ENCODE data around the gene SLC35E3. TPM values are rescaled to one million over a fixed set of nuclear protein-coding genes. Genes with fewer than 3 reads are reported as not detected.

SLC35E3 gene
- 9.5 and 16.2 TPM in 2 replicates for total RNA-seq
- long read RNA-seq, full-length matches to known transcripts = 42 of 55 reads
- long read RNA-seq, partial matches to known transcripts = 6 of 55 reads
- long read RNA-seq, other reads (novel, unspliced or antisense) = 7 of 55 reads

DNA sequence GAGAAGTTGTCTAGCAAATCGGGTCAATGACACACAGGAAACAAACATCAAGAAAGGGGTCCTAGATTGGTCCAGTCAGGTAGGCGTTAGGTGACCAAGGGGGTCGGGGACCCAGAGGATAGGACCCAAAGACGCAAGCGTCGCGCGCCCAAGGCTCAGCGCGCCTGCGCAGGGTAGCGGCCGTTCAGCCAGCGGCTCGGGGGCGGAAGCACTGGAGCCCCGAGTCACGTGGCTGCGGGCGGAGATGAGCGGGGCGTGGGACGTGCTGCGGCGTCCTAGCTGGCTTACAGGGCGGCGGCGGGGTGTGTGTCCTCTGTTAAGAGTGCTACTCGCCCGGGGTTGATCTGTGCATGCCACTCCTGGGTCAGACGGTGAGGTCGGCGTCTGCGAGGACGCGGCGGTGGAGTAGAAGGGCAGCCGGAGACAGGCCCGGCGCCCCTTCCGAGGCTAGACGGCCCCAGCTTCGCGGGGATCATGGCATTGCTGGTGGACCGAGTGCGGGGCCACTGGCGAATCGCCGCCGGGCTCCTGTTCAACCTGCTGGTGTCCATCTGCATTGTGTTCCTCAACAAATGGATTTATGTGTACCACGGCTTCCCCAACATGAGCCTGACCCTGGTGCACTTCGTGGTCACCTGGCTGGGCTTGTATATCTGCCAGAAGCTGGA lies at the start of gene SLC35E3:
TSS of gene SLC35E3 (plus strand) at position 273 of the 668 bp plus-strand sequence. CDS start at position 475, 202 bp downstream.
- peak; percentile 96 for DNase-seq (ENCODE audit: extremely low spot score, unreplicated experiment)
- H3K27me3 Mint-ChIP-seq (ENCODE audit: unreplicated experiment) = no peaks in the 10 kb centered on the region
- H3K27ac Mint-ChIP-seq (ENCODE audit: unreplicated experiment) = peak within 1 kb of the TSS; percentile 88
- TF ChIP-seq, protein P1, sequence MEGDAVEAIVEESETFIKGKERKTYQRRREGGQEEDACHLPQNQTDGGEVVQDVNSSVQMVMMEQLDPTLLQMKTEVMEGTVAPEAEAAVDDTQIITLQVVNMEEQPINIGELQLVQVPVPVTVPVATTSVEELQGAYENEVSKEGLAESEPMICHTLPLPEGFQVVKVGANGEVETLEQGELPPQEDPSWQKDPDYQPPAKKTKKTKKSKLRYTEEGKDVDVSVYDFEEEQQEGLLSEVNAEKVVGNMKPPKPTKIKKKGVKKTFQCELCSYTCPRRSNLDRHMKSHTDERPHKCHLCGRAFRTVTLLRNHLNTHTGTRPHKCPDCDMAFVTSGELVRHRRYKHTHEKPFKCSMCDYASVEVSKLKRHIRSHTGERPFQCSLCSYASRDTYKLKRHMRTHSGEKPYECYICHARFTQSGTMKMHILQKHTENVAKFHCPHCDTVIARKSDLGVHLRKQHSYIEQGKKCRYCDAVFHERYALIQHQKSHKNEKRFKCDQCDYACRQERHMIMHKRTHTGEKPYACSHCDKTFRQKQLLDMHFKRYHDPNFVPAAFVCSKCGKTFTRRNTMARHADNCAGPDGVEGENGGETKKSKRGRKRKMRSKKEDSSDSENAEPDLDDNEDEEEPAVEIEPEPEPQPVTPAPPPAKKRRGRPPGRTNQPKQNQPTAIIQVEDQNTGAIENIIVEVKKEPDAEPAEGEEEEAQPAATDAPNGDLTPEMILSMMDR (IDR thresholded peaks at IDR 0.05) = no peak
- H3K36me3 Mint-ChIP-seq (ENCODE audit: unreplicated experiment) = peaks cover 5% of the 10 kb centered on the region
- H3K4me3 Mint-ChIP-seq (ENCODE audit: unreplicated experiment) = peak within 1 kb of the TSS; percentile 99
- H3K9me3 Mint-ChIP-seq (ENCODE audit: unreplicated experiment) = no peaks in the 10 kb centered on the region
- peaks cover 22% of the 10 kb centered on the region for H3K4me1 Mint-ChIP-seq (ENCODE audit: unreplicated experiment)

DNA sequence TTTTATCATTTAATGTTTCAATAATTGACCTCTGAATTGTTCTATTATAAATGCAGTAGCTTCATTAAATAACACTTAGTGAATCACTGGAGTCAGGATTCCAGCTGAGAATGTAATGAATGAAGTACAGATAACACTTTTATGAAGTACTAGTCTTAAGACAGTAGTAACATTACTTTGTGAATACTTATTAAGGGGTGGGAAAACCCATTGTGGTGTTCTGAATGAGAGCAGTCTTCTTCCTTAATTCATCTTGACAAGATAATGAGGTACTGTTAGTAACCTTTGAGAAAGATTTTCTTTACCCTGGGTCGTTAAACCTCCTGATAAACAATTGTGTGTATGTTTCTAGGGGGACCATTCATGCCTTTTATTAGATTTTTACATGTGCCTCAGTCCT lies 46.5 kb upstream of the SLC35E3 start:
- Mint-ChIP-seq H3K4me1 (ENCODE audit: unreplicated experiment) (no peaks in the 10 kb centered on the region), H3K9me3 (ENCODE audit: unreplicated experiment) (no peaks in the 10 kb centered on the region), H3K36me3 (ENCODE audit: unreplicated experiment) (peaks cover 29% of the 10 kb centered on the region), H3K4me3 (ENCODE audit: unreplicated experiment) (no peak overlapping the region), H3K27me3 (ENCODE audit: unreplicated experiment) (no peaks in the 10 kb centered on the region), H3K27ac (ENCODE audit: unreplicated experiment) (no peak overlapping the region)
- TF ChIP-seq, protein P1 (IDR thresholded peaks at IDR 0.05) = no peak
- DNase-seq (ENCODE audit: extremely low spot score, unreplicated experiment) = no peak

DNA sequence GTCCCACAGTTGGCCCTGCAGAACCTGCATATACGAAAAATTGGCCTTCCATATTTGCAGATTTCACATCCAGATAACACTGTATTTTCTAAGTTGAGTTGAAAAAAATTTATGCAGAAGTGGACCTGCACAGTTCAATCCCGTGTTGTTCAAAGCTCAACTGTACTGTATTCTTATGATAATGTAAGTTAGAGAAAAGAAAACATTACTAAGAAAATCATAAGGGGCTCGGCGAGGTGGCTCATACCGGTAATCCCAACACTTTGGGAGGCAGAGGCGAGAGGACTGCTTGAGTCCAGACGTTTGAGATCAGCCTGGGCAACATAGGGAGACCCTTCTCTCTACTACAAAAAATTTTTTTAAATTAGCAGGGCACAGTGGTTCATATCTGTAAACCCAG lies 18.2 kb upstream of the SLC35E3 start:
- no peaks in the 10 kb centered on the region for H3K27me3 Mint-ChIP-seq (ENCODE audit: unreplicated experiment)
- H3K4me1 Mint-ChIP-seq (ENCODE audit: unreplicated experiment) = no peaks in the 10 kb centered on the region
- no peak for DNase-seq (ENCODE audit: extremely low spot score, unreplicated experiment)
- no peak overlapping the region for H3K27ac Mint-ChIP-seq (ENCODE audit: unreplicated experiment)
- peaks cover 13% of the 10 kb centered on the region for H3K36me3 Mint-ChIP-seq (ENCODE audit: unreplicated experiment)
- no peak overlapping the region for H3K4me3 Mint-ChIP-seq (ENCODE audit: unreplicated experiment)
- no peaks in the 10 kb centered on the region for H3K9me3 Mint-ChIP-seq (ENCODE audit: unreplicated experiment)
- TF ChIP-seq, protein P1 (IDR thresholded peaks at IDR 0.05) = no peak

DNA sequence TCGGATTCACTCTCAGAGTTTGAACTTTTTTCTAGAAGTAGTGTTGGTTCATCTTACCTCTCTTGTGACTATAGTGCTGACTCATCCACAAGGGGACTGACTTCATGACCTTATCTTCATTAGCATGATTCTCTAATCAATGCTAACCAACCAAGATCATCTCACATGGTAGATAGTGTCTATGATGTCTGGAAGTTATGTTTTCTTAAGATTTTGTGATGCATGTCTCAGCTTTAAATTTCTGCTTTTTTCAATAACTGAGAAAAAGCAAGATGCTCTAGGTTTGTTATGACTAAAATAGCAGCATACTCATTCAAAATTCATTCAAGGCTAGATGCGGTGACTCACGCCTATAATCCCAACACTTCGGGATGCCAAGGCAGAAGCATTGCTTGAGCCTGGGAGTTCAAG lies 12.3 kb upstream of the SLC35E3 start:
- Mint-ChIP-seq H3K4me1 (ENCODE audit: unreplicated experiment) (no peaks in the 10 kb centered on the region), H3K27me3 (ENCODE audit: unreplicated experiment) (no peaks in the 10 kb centered on the region), H3K36me3 (ENCODE audit: unreplicated experiment) (peaks cover 11% of the 10 kb centered on the region), H3K9me3 (ENCODE audit: unreplicated experiment) (no peaks in the 10 kb centered on the region), H3K27ac (ENCODE audit: unreplicated experiment) (no peak overlapping the region), H3K4me3 (ENCODE audit: unreplicated experiment) (no peak overlapping the region)
- no peak for DNase-seq (ENCODE audit: extremely low spot score, unreplicated experiment)
- TF ChIP-seq, protein P1 (IDR thresholded peaks at IDR 0.05) = no peak

DNA sequence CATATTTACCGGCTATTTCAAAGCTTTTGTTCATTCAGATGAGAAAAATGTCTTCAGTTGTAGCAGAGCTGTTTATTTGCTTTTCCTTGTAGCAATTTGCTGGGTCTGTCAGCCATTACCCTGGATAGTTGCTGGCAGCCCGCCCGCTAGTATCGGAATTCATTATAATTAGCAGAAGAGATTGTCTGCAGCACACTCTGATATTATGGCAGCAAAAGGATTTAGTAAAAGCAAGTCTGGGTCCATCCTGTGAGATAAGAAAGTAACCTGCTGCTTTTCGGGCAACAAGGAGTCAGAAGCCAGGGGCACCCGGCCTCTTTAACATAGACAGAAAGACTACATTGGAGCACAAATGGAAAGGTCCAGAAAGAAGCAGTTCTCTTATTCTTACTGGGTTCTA lies 6.1 kb upstream of the SLC35E3 start:
- Mint-ChIP-seq H3K27ac (ENCODE audit: unreplicated experiment) (no peak overlapping the region), H3K4me1 (ENCODE audit: unreplicated experiment) (no peaks in the 10 kb centered on the region), H3K4me3 (ENCODE audit: unreplicated experiment) (no peak overlapping the region), H3K36me3 (ENCODE audit: unreplicated experiment) (peaks cover 10% of the 10 kb centered on the region), H3K9me3 (ENCODE audit: unreplicated experiment) (no peaks in the 10 kb centered on the region), H3K27me3 (ENCODE audit: unreplicated experiment) (no peaks in the 10 kb centered on the region)
- DNase-seq (ENCODE audit: extremely low spot score, unreplicated experiment) = no peak
- TF ChIP-seq, protein P1 (IDR thresholded peaks at IDR 0.05) = no peak

All from osteocyte (in vitro differentiated cells).